ENCODE results near the gene STPG2. TPM values are rescaled to one million over a fixed set of nuclear protein-coding genes. Genes with fewer than 3 reads are reported as not detected.

Gene STPG2
- total and polyA plus RNA-seq, 7 donors = 0.06 to 0.71 (median 0.33) TPM; not detected in 4

GRCh38 chr4:97530676-97531075, 612.6 kb downstream of the STPG2 start:
- H3K27ac ChIP-seq = no peak overlapping the region

GRCh38 chr4:97525236-97525635, 618.0 kb downstream of the STPG2 start:
- TF ChIP-seq CTCF (IDR thresholded peaks at IDR 0.05) = no peak
- no peak for TF ChIP-seq EP300 (IDR thresholded peaks at IDR 0.05)
- no peak for TF ChIP-seq POLR2A (IDR thresholded peaks at IDR 0.05)
- TF ChIP-seq POLR2AphosphoS5 (IDR thresholded peaks at IDR 0.05) = no peak
- DNase-seq = no peak
- 70 to 73% methylated on average over 3 of the region's 3 CpGs for WGBS, 2 donors
- intact Hi-C loops (cut with DNase I) = no loop called here
- Histone ChIP-seq H3K4me1 (no peaks in the 10 kb centered on the region), H3K27ac (no peak overlapping the region), H3K4me3 (no peak overlapping the region), H3K9me3 (no peaks in the 10 kb centered on the region), H3K27me3 (no peaks in the 10 kb centered on the region), H3K36me3 (no peaks in the 10 kb centered on the region)

More at GRCh38 chr4:97530676-97531075, 612.6 kb downstream of the STPG2 start:
- no peaks in the 10 kb centered on the region for H3K27me3 ChIP-seq
- intact Hi-C loops (cut with DNase I) = no loop called here
- H3K4me1 ChIP-seq = no peaks in the 10 kb centered on the region
- H3K36me3 ChIP-seq = no peaks in the 10 kb centered on the region
- H3K4me3 ChIP-seq = no peak overlapping the region
- H3K9me3 ChIP-seq = no peaks in the 10 kb centered on the region
- no peak for DNase-seq
- WGBS, 2 donors = 62 to 68% methylated on average over 1 of the region's 1 CpG
- no peak for TF ChIP-seq EP300 (IDR thresholded peaks at IDR 0.05)
- TF ChIP-seq CTCF (IDR thresholded peaks at IDR 0.05) = no peak
- no peak for TF ChIP-seq POLR2A (IDR thresholded peaks at IDR 0.05)
- no peak for TF ChIP-seq POLR2AphosphoS5 (IDR thresholded peaks at IDR 0.05)

GRCh38 chr4:97517939-97518338, 625.3 kb downstream of the STPG2 start:
- no peak overlapping the region for H3K4me3 ChIP-seq
- no peaks in the 10 kb centered on the region for H3K27me3 ChIP-seq
- H3K36me3 ChIP-seq = no peaks in the 10 kb centered on the region
- WGBS, 2 donors = 89 to 90% methylated on average over 1 of the region's 1 CpG
- no peaks in the 10 kb centered on the region for H3K4me1 ChIP-seq
- no peak overlapping the region for H3K27ac ChIP-seq
- intact Hi-C loops (cut with DNase I) = no loop called here
- no peak for TF ChIP-seq POLR2A (IDR thresholded peaks at IDR 0.05)
- no peak for TF ChIP-seq POLR2AphosphoS5 (IDR thresholded peaks at IDR 0.05)
- TF ChIP-seq EP300 (IDR thresholded peaks at IDR 0.05) = no peak
- no peak for TF ChIP-seq CTCF (IDR thresholded peaks at IDR 0.05)
- no peak for DNase-seq
- no peaks in the 10 kb centered on the region for H3K9me3 ChIP-seq

GRCh38 chr4:97513917-97514316, 629.4 kb downstream of the STPG2 start:
- no peak overlapping the region for H3K27ac ChIP-seq
- H3K27me3 ChIP-seq = no peaks in the 10 kb centered on the region
- H3K36me3 ChIP-seq = no peaks in the 10 kb centered on the region
- no peaks in the 10 kb centered on the region for H3K9me3 ChIP-seq
- intact Hi-C loops (cut with DNase I) = no loop called here
- H3K4me1 ChIP-seq = no peaks in the 10 kb centered on the region
- 61 to 78% methylated on average over 3 of the region's 3 CpGs for WGBS, 2 donors
- TF ChIP-seq POLR2A (IDR thresholded peaks at IDR 0.05) (no peak), CTCF (IDR thresholded peaks at IDR 0.05) (no peak), POLR2AphosphoS5 (IDR thresholded peaks at IDR 0.05) (no peak), EP300 (IDR thresholded peaks at IDR 0.05) (no peak)
- no peak for DNase-seq
- no peak overlapping the region for H3K4me3 ChIP-seq

Other genes with a start within 250 kb of the STPG2 start
- 10 to 100 TPM; 31.8 to 34.9 (median 32.8) TPM for gene RAP1GDS1, start 117.9 kb upstream of the STPG2 start, total RNA-seq
- gene RAP1GDS1, start 117.9 kb upstream of the STPG2 start, polyA plus RNA-seq = 10 to 100 TPM; 10.2 to 24.2 (median 18.5) TPM